Heart left ventricle (tissue), 13 donors: ENCODE measurements around the gene CCNJL.

Experiments used
- CTCF ChIP-seq, 12 donors: fragments of 200-600 bp; sonication (generic) in 4 of 12; IDR thresholded peaks; one replicate each; pipeline versions ENCODE4 v1.5.0 to v1.8.0; 2018 to 2022; ENCODE audit warnings: antibody characterized with exemption in 12 of 12, mild to moderate bottlenecking in 5 of 12
- POLR2A ChIP-seq, 2 donors: fragments of 450-650 bp; IDR thresholded peaks; one replicate each; pipeline ENCODE4 v1.6.1; 2017; ENCODE audit warnings: antibody characterized with exemption in 2 of 2, mild to moderate bottlenecking in 2 of 2, moderate library complexity in 2 of 2
- donor health status: ischemic (EF 13 %, LVEDD 7.1; RV severe dilation, severe dysfunction).
- donor health status: DM: no; HTN: yes; CAD: no.
- donor health status: DM: no; HTN: no; CAD: no.
- donor health status: ischemic (EF 25% LVEDD 6.9; RV normal size, moderate dysfunction).
- donor health status: ischemic (EF 25% LVEDD 5.7; RV mildly dilated, moderate dysfunction).
- donor health status: ischemic (EF 35%, LVEDD 5.7; RV mildly dilated, moderate dysfunction).
- donor health status: nonischemic (EF 11% LVEDD 7.7; RV severe dilation, severe dysfunction).
- donor health status: DM: yes; HTN: yes; CAD: no.
- donor health status: PGD.
- donor health status: ischemic (EF 29% LVEDD 5.4; RV normal size, mild dysfunction).
- donor health status: nonischemic (EF 23%, LVEDD 6.1; RV moderate dilation, normal function).

- TF ChIP-seq CTCF (IDR thresholded peaks at IDR 0.05) (no peak), POLR2A (IDR thresholded peaks at IDR 0.05) (no peak)
Measured at GRCh38 chr5:160280384-160281095, 31.8 kb downstream of the CCNJL start.
